ENCODE results near the gene AURKB. TPM values are rescaled to one million over a fixed set of nuclear protein-coding genes. Genes with fewer than 3 reads are reported as not detected.

AURKB gene
- total RNA-seq, 2 donors from 2014 or later: 90.5 to 122 TPM

DNA sequence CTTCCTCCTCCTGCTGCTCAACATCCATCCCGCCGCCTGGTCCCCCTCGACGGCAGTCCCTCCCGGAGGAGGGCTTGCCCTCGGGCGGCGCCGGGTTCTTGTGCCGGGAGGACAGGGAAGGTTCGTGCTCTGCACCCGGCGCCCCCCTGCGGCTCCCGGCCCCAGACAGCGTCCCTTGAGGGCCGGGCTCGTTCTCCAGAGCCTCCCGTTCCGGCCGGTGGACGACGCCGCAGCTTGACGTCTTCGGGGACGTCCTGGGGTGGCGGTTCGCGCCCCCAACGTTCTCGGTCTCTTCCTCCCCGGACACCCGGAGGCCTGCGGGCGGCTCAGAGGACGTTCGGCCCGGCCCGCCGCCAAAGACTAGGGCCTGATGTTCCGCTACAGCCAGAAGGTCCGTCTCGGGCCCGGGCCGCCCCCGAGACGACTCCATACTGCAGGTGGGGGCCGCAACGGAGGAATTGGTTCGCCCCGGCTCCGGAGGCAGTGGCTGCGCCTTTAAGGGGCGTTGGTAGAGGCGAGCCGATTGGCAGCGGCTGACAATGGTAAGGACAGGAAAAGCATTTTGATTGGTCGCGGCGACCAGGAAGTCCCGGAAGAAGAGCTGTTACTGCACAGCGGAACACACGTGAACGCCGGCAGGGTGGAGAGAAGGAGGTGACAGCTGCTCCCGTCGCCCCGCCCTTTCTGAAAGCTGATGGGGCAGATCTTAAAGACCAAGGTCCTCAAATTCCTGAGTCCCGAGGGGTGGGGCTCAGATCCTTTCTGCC is 20.5 kb downstream of the AURKB start, which contains the start of gene BORCS6:
Gene BORCS6, minus strand, starts transcription at position 470 of the 767 bp plus-strand sequence. Its CDS starts 40 bp downstream, at position 430.
- TF ChIP-seq, protein P1, sequence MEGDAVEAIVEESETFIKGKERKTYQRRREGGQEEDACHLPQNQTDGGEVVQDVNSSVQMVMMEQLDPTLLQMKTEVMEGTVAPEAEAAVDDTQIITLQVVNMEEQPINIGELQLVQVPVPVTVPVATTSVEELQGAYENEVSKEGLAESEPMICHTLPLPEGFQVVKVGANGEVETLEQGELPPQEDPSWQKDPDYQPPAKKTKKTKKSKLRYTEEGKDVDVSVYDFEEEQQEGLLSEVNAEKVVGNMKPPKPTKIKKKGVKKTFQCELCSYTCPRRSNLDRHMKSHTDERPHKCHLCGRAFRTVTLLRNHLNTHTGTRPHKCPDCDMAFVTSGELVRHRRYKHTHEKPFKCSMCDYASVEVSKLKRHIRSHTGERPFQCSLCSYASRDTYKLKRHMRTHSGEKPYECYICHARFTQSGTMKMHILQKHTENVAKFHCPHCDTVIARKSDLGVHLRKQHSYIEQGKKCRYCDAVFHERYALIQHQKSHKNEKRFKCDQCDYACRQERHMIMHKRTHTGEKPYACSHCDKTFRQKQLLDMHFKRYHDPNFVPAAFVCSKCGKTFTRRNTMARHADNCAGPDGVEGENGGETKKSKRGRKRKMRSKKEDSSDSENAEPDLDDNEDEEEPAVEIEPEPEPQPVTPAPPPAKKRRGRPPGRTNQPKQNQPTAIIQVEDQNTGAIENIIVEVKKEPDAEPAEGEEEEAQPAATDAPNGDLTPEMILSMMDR (conservative IDR thresholded peaks at IDR 0.05): no peak
- Histone ChIP-seq H3K4me1 (ENCODE audit: control insufficient read depth, insufficient read depth, low read length) (peaks cover 14% of the 10 kb centered on the region), H3K9me3 (ENCODE audit: control insufficient read depth, low read length) (no peaks in the 10 kb centered on the region), H3K27me3 (ENCODE audit: control insufficient read depth, insufficient read depth, low read length, poor library complexity, severe bottlenecking) (no peaks in the 10 kb centered on the region), H3K4me3 (ENCODE audit: low read length) (peak within 1 kb of the TSS; percentile 94), H3K9ac (ENCODE audit: extremely low read depth, low read length, poor library complexity, severe bottlenecking) (peak within 1 kb of the TSS; percentile 48), H3K36me3 (ENCODE audit: control insufficient read depth, insufficient read depth, low read length) (no peaks in the 10 kb centered on the region), H3K27ac (ENCODE audit: low read depth, low read length) (no peak within 1 kb of the TSS)
- peak; percentile 100 for DNase-seq
- Mint-ChIP-seq H3K27ac (peak within 1 kb of the TSS; percentile 39), H3K9me3 (no peaks in the 10 kb centered on the region), H3K4me3 (no peak within 1 kb of the TSS), H3K36me3 (ENCODE audit: low read depth) (no peaks in the 10 kb centered on the region), H3K4me1 (peaks cover 8% of the 10 kb centered on the region), H3K27me3 (ENCODE audit: insufficient read depth) (peaks cover 11% of the 10 kb centered on the region)
- 0% methylated on average over 32 to 70 of the region's 70 CpGs for WGBS, 2 experiments (ENCODE audit: insufficient coverage in 1 of 2, insufficient read length in 1 of 2)

GRCh38 chr17:8189041-8189710 is 21.2 kb downstream of the AURKB start:
- Mint-ChIP-seq H3K36me3 (ENCODE audit: low read depth) (no peaks in the 10 kb centered on the region), H3K4me3 (no peak overlapping the region), H3K4me1 (peaks cover 8% of the 10 kb centered on the region), H3K27me3 (ENCODE audit: insufficient read depth) (peaks cover 11% of the 10 kb centered on the region), H3K27ac (no peak overlapping the region), H3K9me3 (no peaks in the 10 kb centered on the region)
- H3K4me1 ChIP-seq (ENCODE audit: control insufficient read depth, insufficient read depth, low read length): peaks cover 14% of the 10 kb centered on the region
- H3K9me3 ChIP-seq (ENCODE audit: control insufficient read depth, low read length): no peaks in the 10 kb centered on the region
- TF ChIP-seq, protein P1 (conservative IDR thresholded peaks at IDR 0.05): no peak
- DNase-seq: peak; percentile 76
- peak overlapping the region; percentile 48 for H3K9ac ChIP-seq (ENCODE audit: extremely low read depth, low read length, poor library complexity, severe bottlenecking)
- no peak overlapping the region for H3K27ac ChIP-seq (ENCODE audit: low read depth, low read length)
- H3K27me3 ChIP-seq (ENCODE audit: control insufficient read depth, insufficient read depth, low read length, poor library complexity, severe bottlenecking): no peaks in the 10 kb centered on the region
- 10 to 21% methylated on average over 25 to 67 of the region's 67 CpGs for WGBS, 2 experiments (ENCODE audit: insufficient coverage in 1 of 2, insufficient read length in 1 of 2)
- no peaks in the 10 kb centered on the region for H3K36me3 ChIP-seq (ENCODE audit: control insufficient read depth, insufficient read depth, low read length)
- H3K4me3 ChIP-seq (ENCODE audit: low read length): peak overlapping the region; percentile 94

DNA sequence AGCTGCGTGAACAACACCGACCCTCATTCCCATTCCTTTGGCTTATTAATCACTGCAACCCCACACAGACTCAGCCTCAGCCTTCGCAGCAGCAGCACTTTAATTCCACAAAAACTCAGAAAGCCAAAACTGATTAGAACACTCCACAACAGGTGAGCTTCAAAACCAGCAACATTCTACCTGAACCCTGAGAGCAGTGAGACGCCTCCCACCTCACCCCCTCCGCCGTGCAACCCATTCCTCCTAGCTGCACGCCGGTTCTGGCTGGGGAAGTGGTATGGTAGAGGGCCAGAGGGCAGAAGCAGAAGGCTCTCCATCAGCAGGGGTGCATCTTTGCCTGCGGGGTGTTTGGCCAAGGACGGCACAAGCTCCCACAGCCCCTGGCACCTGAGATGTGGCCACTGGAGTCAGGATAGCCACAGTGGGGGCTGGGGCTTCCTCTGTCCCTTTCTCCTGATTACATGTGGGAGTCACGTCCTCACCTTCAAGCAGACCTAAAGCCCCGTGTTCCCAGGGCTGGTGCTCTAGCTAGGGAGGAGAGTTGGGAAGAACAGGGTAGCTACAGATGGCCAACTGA is 22.0 kb downstream of the AURKB start:
- WGBS, 2 experiments (ENCODE audit: insufficient coverage in 1 of 2, insufficient read length in 1 of 2): 46 to 58% methylated on average over 6 to 10 of the region's 12 CpGs
- H3K4me3 ChIP-seq (ENCODE audit: low read length): peak overlapping the region; percentile 94
- no peaks in the 10 kb centered on the region for H3K27me3 ChIP-seq (ENCODE audit: control insufficient read depth, insufficient read depth, low read length, poor library complexity, severe bottlenecking)
- TF ChIP-seq, protein P1 (conservative IDR thresholded peaks at IDR 0.05): no peak
- H3K36me3 Mint-ChIP-seq (ENCODE audit: low read depth): no peaks in the 10 kb centered on the region
- H3K4me1 ChIP-seq (ENCODE audit: control insufficient read depth, insufficient read depth, low read length): peaks cover 14% of the 10 kb centered on the region
- no peaks in the 10 kb centered on the region for H3K9me3 Mint-ChIP-seq
- DNase-seq: no peak
- H3K27ac ChIP-seq (ENCODE audit: low read depth, low read length): peak overlapping the region; percentile 27
- peaks cover 12% of the 10 kb centered on the region for H3K4me1 Mint-ChIP-seq
- H3K27me3 Mint-ChIP-seq (ENCODE audit: insufficient read depth): peaks cover 11% of the 10 kb centered on the region
- H3K9ac ChIP-seq (ENCODE audit: extremely low read depth, low read length, poor library complexity, severe bottlenecking): no peak overlapping the region
- no peaks in the 10 kb centered on the region for H3K9me3 ChIP-seq (ENCODE audit: control insufficient read depth, low read length)
- H3K27ac Mint-ChIP-seq: no peak overlapping the region
- H3K4me3 Mint-ChIP-seq: no peak overlapping the region
- H3K36me3 ChIP-seq (ENCODE audit: control insufficient read depth, insufficient read depth, low read length): no peaks in the 10 kb centered on the region
